GM19438 (cell line): ENCODE data around the gene DRC7.
"Not testable (repeated sequence)": the region's sequence is repeated elsewhere in the genome, so short reads cannot be mapped to it uniquely, and the experiment has no call there.

Source experiments
- ATAC-seq: cut with Tn5 transposase; IDR thresholded peaks from one replicate; pipeline ENCODE4 v1.9.1; 2021; ENCODE audit warnings: low read depth; ENCODE audit not compliant: unreplicated experiment

DRC7 gene

DNA sequence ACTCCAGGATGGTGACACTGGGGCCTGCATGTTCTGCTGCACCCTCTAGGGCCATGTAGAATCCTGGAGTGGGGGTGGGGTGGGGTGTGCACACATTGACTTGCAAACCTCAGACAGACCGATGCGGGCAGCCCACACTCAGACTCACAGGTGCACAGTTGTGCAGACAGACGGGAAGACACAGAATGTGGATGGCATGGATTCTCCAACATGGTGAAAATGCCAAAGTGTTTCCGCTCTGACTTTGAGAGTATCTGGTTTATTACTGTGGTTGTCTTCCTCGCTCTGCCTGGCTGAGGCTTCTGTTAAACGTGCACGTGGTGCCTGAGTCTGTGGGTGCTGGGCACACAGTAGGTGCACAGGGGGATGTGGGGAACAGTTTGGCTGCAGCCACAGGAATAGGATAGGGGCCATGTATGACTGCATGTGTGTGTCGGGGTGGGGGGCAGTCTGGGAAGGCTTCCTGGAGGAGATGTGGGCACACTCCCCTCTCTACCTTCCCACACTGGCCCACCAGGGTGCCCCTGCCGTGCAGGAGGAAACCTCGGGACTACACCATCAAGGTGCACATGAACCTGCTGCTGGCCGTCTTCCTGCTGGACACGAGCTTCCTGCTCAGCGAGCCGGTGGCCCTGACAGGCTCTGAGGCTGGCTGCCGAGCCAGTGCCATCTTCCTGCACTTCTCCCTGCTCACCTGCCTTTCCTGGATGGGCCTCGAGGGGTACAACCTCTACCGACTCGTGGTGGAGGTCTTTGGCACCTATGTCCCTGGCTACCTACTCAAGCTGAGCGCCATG, 35.5 kb upstream of the DRC7 start:
- ATAC-seq = no peak

DNA sequence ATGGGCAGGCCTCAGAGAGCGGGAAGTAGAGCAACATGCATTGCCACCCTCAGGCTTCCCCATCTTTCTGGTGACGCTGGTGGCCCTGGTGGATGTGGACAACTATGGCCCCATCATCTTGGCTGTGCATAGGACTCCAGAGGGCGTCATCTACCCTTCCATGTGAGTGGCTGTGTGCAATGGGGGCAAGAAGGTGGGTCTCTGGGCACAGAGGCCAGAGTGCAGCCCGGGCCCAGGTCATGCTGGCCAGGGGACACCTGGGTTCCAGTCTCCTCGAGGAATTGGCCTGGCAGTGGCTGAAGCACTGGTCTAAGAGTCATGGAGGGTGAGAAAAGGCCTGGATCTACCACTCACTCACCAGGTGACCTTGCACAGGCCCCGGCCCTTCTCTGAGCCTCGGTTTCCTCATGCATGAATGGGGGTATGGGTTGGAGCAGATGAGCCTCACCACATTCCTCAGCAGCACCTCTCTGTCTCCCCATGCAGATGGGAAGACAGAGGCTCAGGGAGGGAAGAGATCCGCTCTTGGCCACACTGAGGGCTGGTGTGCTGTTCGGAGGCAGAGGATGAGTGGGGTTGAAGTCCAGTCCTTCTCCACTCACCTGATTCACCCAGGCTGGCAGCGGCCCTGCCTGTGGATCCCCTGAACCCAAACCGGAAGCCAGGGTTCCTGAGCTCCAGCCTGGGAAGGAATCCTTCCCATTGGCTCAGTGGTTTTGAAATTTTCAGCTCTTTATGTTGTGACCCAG, 33.7 kb upstream of the DRC7 start:
- ATAC-seq = no peak

DNA sequence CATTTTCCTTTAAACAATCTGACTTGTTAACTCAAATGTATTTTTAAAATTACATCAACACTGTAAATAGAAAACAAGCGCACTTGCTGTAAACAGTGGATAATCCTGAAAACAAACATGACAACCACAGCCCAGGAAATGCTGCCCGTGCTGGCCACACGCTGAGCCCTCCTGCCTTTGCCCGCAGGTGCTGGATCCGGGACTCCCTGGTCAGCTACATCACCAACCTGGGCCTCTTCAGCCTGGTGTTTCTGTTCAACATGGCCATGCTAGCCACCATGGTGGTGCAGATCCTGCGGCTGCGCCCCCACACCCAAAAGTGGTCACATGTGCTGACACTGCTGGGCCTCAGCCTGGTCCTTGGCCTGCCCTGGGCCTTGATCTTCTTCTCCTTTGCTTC, 33.1 kb upstream of the DRC7 start:
- no peak for ATAC-seq

DNA sequence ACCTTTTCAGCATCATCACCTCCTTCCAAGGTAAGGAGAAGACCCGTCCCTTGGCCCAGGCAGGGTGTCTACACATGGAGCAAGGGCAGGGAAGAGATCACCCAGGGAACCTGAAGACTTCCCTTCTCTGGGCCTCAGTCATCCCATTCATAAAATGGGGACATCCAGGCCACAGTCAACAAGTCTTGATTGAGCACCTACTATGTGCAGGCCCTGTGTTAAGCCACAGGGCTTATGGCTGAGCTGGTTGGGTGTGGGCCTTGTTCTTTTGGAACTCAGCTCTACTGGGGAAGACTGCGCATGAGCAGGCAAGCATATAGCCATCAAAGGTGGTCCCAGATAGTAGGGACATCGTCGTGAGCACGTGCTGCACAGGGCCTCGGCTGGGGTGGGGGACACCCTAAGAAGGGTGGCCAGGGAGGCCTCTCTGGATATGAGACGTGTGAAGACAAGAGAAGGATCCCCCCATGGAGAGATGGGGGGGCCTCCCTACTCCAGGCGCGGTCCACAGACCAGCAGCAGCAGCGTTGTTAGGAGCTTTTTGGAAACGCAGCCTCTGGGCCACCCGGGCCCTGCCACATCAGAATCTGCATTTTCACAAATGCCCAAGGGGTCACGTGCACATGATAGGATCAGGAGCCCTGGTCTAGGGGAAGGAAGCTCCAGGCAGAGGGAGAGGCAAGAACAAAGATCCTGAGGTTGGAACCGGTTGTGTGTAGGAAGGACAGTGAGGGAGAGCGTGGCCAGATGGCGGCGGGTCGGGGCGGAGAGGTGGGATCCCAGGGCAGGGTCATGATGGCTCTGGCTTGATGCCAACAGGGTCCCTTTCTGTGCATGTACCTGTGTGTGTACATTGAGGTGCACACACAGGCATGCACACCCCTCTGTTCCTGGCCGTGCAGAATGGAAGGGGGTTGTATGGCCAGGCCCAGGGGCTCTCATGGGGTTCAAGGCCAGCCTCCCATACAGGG, 32.4 kb upstream of the DRC7 start:
- ATAC-seq = no peak

DNA sequence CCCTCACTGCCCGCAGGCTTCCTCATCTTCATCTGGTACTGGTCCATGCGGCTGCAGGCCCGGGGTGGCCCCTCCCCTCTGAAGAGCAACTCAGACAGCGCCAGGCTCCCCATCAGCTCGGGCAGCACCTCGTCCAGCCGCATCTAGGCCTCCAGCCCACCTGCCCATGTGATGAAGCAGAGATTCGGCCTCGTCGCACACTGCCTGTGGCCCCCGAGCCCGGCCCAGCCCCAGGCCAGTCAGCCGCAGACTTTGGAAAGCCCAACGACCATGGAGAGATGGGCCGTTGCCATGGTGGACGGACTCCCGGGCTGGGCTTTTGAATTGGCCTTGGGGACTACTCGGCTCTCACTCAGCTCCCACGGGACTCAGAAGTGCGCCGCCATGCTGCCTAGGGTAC, 31.2 kb upstream of the DRC7 start:
- ATAC-seq = no peak

DNA sequence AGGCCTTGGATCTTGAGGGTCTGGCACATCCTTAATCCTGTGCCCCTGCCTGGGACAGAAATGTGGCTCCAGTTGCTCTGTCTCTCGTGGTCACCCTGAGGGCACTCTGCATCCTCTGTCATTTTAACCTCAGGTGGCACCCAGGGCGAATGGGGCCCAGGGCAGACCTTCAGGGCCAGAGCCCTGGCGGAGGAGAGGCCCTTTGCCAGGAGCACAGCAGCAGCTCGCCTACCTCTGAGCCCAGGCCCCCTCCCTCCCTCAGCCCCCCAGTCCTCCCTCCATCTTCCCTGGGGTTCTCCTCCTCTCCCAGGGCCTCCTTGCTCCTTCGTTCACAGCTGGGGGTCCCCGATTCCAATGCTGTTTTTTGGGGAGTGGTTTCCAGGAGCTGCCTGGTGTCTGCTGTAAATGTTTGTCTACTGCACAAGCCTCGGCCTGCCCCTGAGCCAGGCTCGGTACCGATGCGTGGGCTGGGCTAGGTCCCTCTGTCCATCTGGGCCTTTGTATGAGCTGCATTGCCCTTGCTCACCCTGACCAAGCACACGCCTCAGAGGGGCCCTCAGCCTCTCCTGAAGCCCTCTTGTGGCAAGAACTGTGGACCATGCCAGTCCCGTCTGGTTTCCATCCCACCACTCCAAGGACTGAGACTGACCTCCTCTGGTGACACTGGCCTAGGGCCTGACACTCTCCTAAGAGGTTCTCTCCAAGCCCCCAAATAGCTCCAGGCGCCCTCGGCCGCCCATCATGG, 30.5 kb upstream of the DRC7 start:
- no peak for ATAC-seq

DNA sequence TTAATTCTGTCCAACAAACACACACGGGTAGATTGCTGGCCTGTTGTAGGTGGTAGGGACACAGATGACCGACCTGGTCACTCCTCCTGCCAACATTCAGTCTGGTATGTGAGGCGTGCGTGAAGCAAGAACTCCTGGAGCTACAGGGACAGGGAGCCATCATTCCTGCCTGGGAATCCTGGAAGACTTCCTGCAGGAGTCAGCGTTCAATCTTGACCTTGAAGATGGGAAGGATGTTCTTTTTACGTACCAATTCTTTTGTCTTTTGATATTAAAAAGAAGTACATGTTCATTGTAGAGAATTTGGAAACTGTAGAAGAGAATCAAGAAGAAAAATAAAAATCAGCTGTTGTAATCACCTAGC, 30.0 kb upstream of the DRC7 start:
- no peak for ATAC-seq

DNA sequence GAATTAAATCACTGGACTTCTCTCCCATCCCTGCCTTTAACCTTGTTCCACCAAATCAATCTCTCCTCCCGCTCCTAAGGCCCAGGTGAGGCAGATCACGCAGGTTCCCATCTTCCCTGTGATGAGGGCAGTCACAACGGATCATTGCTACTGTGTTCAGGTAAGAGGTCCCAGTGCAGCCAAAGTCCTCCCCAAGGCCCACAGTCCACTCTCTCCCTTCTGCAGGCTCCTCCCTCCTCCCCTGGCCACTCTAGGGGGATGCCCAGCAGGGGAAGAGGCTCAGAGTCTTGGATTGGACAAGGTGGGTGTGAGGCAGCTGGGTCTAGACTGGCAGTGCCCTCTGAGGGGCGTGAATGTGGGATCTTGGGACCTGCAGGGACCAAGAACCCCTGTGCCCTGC, 29.1 kb upstream of the DRC7 start:
- no peak for ATAC-seq

DNA sequence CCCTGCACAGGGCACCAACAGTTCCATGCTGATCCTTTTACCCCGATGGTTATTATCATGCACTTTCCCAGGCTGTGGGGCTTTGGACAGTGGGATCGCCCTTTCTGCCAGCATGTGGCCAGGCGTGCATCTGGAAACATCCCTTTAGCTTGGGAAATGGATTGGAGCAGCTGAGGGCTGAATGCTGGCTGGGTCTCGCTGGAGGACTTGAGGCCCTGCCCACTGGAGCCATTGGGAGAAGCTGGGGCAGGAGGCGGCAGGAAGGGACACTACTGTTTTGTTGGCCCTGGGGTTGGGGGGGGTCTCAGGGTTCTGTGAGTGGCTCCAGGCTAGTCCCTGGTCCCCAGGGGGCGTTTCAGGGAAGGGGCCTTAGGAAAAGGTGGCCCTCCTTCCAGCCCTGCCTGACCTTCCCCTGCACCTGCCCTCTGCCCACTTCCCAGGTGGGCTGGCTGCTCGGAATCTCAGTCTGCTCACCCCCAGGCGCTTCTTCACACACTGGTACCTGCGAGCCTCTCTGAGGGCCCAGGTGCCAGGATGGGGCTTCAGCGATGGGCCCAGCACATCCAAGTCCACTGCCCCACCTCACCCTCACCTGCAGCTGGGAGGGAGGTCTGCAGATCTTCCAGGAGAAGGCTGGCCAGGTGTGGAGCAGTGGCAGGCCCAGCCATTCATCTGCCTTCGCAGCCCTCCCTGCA, 28.1 kb upstream of the DRC7 start:
- no peak for ATAC-seq

DNA sequence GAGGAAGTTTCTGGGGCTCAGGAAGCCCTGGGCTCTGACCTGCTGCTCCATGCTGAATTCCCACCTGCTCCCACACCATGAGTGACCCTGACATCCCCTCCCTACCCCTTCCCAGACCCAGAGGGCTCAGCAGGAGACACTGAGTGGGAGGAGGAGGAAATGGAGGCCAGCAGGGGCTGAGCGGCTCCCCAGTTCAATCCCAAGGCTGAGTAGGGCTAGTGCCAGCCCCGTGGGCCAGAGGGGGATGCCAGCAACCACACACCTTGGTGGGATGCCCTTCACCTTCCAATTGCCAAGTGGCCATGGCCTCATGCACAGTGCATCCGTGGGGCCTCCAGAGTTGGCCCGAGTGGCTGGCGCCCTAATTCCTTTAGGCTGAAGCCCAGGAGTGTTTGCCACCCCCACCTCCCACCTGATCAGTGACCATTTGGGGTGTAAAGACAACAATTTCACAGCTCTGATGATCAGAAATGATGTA, 27.5 kb upstream of the DRC7 start:
- no peak for ATAC-seq

DNA sequence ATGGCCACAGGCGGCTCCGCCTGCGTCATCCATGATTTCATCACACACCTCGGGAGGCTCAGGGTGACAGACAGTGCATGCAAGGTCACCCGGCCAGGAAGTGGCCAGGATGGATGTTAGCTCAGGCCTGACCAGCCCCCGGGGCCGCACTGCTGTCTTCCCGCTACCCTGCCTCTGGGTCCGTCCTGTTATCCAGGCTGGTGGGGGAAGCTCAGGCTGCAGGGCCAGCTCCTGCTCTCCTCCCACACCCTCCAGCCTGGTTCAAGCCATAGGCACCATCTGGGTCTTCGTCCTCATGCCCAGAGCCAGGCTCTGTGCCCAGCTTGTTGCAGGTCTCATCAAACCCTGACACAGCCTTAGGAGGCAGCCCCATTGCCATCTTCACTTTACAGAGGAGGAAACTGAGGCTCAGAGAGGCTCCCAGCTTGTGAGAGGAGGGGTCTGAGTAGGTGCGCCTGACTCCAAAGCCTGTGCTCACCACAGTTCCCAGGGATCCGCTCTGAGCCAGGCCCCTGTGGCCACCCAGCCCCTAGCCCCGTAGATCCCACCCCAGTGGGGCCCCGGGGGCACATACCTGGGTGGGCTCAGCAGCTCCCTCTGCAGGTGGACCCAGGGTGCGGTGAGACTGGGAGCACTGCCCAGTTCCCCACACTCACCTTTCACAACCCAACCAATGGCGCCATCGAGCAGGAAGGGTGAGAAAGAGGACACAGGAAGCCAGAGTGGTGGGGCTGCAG, 26.9 kb upstream of the DRC7 start:
- no peak for ATAC-seq

DNA sequence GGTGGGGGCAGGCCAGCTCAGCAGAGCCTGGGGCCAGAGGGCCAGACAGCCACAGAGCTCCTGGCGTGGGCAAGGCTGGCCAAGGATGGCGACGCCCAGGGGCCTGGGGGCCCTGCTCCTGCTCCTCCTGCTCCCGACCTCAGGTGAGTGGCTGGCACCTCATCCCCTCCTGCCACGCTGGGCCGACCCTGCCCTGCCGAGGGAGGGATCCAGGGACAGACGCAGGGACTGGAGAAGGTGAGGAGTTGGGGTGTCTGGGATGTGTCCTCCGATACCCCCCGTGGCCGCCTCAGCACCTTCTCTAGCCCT, 26.4 kb upstream of the DRC7 start, which contains the start of gene ADGRG3:
Gene ADGRG3 (plus strand): TSS at position 44 of the 309 bp plus-strand sequence. CDS start 42 bp downstream, at position 86.
- no peak for ATAC-seq

DNA sequence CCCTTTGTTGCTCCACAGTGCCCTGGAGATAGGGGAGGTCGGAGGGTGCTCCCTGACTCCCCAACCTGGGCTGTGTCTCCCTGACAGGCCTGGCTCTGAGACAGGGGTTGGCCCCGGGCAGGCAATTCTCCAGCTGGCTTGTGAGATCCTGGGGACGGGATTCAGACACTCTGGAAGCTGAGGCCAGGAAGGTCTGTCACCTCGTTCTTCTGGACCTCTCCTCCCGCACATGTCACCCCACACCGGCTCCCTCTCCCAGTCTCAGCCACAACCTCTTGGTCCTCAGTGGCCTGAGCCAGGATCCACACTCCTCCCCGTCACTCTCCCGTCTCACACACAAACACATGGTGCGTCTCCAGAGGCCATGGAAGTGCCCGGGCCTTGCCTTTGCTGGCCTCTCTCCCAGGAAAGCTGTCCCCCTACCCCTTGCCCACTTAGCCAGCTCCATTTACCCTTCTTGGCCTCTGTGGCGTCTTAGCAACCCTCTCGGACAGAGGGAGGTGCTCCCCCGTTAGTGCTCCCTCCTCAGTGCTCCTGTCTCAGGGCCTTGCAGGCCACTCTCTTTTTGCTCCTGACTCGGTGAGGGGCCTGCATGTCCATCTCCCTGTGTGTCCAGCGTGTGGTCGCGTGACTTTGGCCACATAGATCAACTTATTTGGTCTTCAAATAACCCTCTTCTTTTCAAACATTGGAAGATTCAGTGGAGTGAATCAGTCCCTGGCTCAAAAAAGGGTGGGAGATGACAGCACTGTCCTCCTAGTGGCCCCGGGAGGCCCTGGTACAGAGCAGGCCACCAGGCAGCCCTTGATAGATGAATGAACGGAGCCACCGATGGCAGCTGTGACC, 25.8 kb upstream of the DRC7 start:
- ATAC-seq = no peak

DNA sequence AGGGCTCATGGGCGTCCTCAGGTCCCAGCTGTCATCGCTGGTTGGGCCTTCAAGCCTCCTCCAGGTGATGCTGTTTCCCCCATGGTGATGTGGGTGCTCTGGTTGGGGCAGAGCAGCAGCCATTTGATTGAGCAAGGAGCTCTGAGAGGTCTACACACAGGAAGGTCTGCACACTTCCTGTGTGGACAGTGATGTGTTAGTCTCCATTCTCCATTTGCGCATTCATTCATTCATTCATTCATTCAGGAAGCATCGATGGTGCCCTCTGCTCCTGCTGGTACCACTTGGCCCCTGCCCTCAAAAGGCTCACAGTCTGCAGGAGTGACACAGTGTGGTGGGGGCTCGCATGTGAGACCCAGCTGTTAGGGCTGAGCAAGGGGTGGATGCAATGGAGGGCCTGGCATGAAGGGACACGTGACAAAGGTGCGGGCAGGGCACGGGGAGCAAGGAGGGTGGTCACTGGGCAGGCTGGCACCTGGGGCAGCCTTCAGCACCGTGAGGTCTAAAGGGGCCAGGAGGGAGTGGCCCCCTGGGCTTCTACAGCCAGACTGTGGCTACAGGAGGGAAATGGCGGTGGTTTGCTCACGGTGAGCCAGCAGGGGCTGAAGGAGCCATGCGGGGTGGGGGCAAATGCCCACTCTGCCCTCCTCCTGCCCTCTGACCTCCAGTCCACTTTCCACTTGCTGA, 25.0 kb upstream of the DRC7 start:
- no peak for ATAC-seq

DNA sequence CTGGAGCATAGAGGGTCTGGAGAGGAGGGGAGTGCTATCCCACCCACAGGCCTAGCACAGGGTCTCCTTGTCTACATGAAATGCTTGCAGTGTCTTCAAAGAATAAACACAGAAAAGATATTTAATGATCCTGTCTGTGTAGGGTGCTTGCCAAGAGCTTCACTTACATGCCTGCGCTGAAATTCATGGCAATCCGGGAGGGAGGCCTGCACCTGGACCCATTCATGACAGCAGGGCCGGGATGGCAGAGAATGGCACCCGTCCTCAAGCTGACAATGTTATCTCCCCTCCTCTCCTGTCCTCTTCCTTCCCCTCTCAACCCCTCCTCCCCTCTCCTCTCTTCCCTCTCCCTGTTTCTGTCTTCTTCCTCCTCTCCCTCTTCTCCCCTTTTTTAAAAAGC, 24.4 kb upstream of the DRC7 start:
- no peak for ATAC-seq

DNA sequence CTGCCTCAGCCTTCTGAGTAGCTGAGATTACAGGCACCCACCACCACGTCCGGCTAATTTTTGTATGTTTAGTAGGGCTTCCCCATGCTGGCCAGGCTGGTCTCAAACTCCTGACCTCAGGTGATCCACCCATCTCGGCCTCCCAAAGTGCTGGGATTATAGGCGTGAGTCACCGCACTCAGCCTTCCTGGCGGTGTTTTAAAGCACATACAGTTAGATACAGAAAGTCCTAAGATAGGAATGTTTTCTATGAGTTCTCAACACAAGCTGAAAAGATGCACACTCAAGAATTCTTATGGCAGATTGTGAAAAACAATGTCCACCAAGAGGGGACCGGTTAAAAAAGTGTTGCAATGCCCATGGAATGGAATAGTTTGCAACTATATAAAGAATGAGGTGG, 23.2 kb upstream of the DRC7 start:
- ATAC-seq = not testable (repeated sequence)

DNA sequence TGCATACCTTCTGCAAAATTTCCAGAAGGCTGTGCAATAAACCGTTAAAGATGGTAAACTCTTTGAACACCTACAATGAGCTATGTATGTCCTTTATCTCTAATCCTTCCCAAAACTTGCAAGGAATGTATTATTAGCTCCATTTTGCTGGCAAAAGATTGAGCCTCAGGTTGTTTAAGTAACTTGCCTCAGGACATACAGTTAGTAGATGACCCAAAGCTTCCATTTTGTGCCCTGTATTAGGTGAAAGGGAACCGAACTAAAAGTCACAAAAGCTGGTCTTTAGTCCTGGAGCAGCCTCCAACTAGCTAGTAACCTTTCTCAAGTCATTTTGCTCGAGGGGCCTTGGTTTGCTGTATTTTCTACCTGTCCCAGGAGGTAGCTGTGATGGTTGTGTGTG, 22.2 kb upstream of the DRC7 start:
- ATAC-seq = no peak

DNA sequence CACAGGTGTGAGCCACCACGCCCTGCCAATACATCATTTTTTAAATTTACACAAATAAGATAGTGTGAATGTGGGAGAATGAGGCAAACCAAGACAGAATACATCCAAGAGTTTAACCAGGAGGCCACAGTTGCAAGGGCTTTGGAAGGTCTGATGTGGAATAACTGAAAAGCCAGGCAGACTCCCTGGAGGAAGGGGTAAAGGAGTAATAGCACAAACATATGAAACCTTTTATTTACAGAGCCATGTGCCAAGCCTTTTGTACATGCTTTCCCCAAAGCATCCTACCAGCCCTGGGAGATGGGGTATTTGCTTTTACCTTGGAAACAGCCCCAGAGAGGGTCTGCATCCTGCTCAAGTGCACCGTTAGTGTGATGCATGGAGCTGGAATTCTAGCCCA, 21.8 kb upstream of the DRC7 start:
- no peak for ATAC-seq
